22Rv1 (cell line): ENCODE measurements around the gene TNNT2.
A peak's percentile ranks its signal among the peaks of the same experiment; 100 is the strongest.

Source experiments
- H3K27ac ChIP-seq: fragments of 450-650 bp; 2 replicates; pipeline ENCODE4 v1.5.1; 2017
- CTCF ChIP-seq: fragments of 450-650 bp; IDR thresholded peaks from 2 replicates; pipeline ENCODE4 v1.5.1; 2017; ENCODE audit warnings: mild to moderate bottlenecking
- ZFX ChIP-seq: fragments of 450-650 bp; IDR thresholded peaks from 2 replicates; pipeline ENCODE4 v1.6.1; 2017; ENCODE audit warnings: antibody characterized with exemption, borderline replicate concordance

TNNT2 gene

GRCh38 chr1:201376107-201376463, 1.4 kb downstream of the TNNT2 start:
- H3K27ac ChIP-seq = no peak overlapping the region
- no peak for TF ChIP-seq ZFX

GRCh38 chr1:201375169-201375568, 2.3 kb downstream of the TNNT2 start:
- TF ChIP-seq CTCF (peak; percentile 55), ZFX (no peak)
- no peak overlapping the region for H3K27ac ChIP-seq

- TF ChIP-seq CTCF = no peak
- no peak overlapping the region for H3K27ac ChIP-seq
Measured at GRCh38 chr1:201374364-201374763, 3.1 kb downstream of the TNNT2 start.

GRCh38 chr1:201371792-201372191, 5.7 kb downstream of the TNNT2 start:
- no peak overlapping the region for H3K27ac ChIP-seq
- TF ChIP-seq CTCF = no peak
- TF ChIP-seq ZFX = no peak

- H3K27ac ChIP-seq = no peak overlapping the region
- TF ChIP-seq CTCF = no peak
- TF ChIP-seq ZFX = no peak
Measured at GRCh38 chr1:201371276-201371675, 6.2 kb downstream of the TNNT2 start.

- TF ChIP-seq CTCF (no peak), ZFX (no peak)
- H3K27ac ChIP-seq = no peak overlapping the region
Measured at GRCh38 chr1:201370500-201370899, 7.0 kb downstream of the TNNT2 start.

- no peak overlapping the region for H3K27ac ChIP-seq
- no peak for TF ChIP-seq CTCF
- TF ChIP-seq ZFX = no peak
Measured at GRCh38 chr1:201369209-201369608, 8.3 kb downstream of the TNNT2 start.

GRCh38 chr1:201366696-201367095, 10.8 kb downstream of the TNNT2 start:
- TF ChIP-seq ZFX (no peak), CTCF (no peak)
- H3K27ac ChIP-seq = no peak overlapping the region
